GM18867 (cell line): Measurements from ENCODE around the gene MYO1D.

Source experiments
- ATAC-seq: cut with Tn5 transposase; IDR thresholded peaks from one replicate; pipeline ENCODE4 v1.9.1; 2021; ENCODE audit warnings: mild to moderate bottlenecking, moderate library complexity; ENCODE audit not compliant: unreplicated experiment

The MYO1D gene

DNA sequence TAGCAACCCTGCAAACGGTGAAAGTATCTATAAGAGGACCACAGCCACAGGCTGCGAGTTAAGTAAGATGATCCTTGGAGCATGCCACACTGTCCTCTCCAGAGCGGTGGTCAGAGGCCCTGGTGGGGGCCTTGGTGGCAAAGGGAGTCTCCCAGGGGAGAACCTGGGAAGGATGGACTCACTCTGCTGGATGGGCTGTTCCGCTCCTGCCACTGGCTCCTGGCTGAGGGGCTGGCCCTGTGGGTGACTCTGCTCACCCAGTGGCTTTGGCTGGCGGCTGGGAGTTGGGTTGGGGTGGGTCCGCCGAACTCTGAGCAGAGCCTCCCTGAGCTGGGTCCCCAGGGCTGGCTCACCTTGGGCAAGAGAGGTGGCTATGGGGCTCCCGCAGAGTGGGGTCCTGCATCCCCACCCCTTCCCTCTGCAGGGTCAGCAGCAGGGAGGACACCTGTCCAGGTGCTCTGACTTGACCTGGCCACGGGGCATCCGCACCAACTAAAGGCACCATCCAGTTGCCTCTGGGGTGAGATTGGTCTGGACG, 382.9 kb downstream of the MYO1D start:
- no peak for ATAC-seq

DNA sequence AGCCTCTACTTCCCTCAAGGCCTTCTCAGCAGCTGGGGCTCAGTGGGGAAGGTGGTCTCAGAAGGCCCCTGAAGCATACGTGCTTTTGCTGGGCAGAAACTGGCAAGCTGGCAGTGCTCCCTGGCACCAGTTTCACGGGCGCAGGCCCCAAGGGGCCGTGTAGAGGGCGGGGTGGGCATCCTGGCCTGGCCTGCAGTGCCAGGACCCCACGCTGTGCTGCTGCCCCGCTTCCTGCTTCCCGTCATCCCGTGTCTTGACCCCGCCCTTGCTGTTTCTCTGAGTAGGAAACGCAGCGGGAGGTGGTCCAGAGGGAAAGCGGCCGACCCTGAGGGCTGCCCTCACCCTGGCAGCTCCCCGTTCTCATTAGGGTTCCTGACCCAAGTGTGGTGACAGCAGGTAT, 383.4 kb downstream of the MYO1D start:
- no peak for ATAC-seq

DNA sequence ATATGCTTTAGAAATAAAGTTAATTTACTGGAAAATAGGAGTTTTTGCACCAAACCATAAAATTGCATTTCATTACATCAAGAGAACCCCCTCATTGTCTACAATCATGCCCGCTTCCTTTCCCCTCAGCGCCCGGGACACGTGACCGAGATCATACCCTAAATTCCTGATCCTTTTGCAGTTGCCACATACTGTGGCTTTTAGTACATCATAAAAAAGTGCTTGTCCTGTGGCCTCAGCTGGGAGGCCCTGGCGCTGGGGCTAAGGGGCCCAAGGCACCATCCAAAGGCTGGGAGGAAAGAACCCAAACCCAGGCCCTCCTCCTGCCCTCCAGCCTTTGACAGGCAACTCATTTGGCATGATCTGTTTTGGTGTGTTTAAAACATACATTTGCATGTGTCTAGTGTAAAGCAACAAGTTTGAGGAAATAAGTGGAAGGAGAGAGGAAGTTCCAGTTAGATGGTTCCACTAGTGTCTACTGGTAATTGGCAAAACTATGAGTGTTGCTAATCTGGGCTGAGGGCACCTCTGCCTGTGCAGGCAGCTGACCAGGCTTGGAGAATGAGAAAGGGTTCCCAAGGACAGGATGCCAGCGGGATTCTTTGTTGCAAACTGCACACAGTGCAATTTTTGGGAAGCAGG, 384.2 kb downstream of the MYO1D start:
- no peak for ATAC-seq

DNA sequence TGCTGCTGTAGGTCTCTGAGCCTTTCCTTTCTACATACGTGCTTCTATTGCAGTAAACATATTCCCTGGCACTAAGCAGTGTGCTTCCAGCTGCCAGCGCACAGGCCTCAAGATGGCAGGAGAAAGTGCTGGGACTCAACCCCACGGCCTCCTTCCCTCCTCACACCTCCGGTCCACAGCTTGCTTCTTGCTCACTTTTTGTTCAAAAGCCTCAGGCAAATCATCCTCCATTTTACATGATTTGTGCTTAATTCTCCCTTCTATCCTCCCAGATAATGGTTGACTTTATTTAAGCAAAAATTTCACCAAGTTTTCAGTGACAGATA, 384.7 kb downstream of the MYO1D start:
- no peak for ATAC-seq

DNA sequence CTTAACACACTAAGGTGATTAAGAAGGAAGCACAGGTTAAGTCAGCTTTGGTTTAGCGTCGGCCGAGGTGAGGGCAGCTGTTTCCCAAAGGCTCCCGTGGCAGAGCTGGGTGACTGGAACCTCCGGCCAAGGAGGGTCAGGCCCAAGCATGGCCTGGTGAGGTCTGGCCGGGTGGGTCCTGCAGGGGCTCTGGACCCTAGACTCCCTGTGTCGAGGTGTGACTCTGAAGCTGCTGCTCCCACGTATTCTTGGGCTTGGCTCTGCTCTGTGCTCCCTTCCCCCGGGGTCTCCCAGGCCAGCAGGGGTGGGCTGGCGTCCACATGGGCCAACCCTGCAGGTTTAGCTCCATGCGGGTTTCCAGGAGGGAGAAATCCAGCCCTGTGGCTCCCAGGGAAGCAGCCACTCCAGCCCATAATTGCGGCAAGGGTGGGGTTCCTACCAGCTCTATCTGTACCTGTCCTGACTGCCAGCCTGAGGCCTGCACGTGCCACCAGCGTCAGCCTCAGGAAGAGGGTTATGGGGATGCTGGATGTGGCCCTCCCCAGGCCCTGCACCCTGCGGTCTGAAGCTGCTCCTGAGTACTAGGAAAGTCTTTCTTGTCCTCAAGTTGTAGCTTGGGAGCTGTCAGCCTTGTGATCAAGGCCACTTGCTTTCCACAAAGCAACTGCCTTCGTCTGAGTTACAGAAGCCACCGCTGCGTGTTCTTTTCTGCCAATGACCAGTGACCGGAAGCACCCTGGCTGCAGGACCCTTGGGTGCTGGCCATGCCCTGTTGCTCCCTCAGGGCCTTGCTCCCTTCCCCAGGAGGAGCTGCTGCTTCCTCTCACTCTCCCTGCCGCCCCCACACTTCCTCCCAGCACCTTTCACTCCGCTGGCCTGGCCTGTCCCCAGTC, 385.3 kb downstream of the MYO1D start:
- ATAC-seq, result no peak

DNA sequence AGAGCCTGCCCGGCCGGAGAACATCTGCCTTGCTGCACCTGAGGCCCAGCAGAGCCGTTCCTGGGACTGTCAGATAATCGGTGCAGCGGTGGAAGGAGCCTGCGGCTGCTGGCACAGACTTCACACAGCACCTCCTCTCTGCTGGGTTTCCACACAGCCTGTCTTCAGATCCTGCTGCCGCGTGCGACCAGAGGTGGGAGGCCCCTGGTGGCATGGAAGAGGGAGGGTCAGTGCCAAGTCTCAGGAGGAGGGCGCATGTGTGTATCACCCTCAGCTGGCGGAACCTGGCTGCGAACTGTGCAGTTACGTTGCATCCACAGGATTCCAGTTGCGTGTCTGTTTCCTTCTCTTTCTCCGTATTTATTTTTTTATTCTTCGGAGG, 386.8 kb downstream of the MYO1D start:
- no peak for ATAC-seq

DNA sequence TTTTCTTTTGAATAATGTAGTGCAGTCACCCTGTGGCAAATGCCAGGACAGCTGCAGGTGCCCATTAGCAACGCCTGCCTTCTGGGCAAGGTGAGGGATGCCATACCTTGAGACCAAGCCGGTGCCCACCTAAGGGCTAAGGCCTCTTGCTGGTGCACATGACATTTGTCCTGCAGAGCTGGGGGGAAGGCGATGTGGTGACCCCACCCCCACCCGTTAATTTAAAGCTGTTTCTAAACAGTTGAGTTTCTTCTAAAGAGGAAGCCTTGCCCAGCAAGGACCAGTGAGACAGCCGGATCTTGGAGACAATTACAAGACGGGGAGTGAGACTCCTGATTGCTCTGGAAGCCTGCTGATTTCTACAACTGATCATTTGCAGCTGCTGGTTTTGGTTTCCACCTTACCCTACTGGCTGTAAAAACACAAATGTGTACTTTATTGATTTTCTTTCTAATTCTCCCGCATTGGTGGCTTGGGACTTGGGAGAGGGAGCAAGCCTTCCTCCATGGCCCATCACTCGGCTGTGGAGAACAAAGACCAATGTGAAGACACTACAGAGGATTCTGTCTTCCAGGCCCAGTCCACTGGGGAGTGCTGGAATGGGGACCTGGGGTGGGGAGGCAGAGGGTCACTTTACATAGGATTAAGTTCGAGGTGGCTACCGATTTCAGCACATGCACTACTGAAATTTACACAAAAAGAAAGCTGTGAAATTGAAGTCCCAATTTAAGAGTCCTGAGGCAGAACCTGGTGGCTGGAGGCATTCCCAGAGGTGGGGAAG, 387.4 kb downstream of the MYO1D start:
- ATAC-seq, result no peak

- no peak for ATAC-seq
Observed at GRCh38 chr17:32488604-32489180, 388.2 kb downstream of the MYO1D start.

DNA sequence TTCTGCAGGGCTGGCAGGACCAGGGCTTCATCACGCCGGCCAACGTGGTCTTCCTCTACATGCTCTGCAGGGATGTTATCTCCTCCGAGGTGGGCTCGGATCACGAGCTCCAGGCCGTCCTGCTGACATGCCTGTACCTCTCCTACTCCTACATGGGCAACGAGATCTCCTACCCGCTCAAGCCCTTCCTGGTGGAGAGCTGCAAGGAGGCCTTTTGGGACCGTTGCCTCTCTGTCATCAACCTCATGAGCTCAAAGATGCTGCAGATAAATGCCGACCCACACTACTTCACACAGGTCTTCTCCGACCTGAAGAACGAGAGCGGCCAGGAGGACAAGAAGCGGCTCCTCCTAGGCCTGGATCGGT, 388.8 kb downstream of the MYO1D start:
- ATAC-seq, result no peak

- no peak for ATAC-seq
Observed at GRCh38 chr17:32487473-32488176, 389.3 kb downstream of the MYO1D start.

- peak; percentile 46 for ATAC-seq
Observed at GRCh38 chr17:32486701-32487472, 390.0 kb downstream of the MYO1D start, which contains the start of gene CDK5R1. Gene CDK5R1 (plus strand): TSS chr17:32486993. CDS start chr17:32487621, 628 bp downstream.

GRCh38 chr17:32486111-32486700, 390.7 kb downstream of the MYO1D start:
- ATAC-seq, result peak; percentile 54

GRCh38 chr17:32485261-32486110, 391.4 kb downstream of the MYO1D start:
- no peak for ATAC-seq

DNA sequence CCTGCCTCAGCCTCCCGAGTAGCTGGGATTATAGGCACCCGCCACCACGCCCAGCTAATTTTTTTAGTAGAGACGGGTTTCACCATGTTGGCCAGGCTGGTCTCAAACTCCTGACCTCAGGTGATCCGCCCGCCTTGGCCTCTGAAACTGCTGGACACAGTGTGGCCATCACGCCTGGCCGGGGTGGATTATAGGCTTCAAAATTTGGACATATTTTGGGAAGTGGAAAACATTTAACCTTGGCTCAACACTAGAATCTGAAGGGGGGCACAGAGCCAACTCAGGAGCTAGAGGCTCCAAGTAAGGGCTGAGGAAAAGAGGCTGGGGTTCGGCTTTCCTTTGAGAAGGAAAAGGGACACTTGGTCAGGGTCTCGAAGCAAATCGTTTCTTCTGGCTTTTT, 392.3 kb downstream of the MYO1D start:
- ATAC-seq, result no peak

DNA sequence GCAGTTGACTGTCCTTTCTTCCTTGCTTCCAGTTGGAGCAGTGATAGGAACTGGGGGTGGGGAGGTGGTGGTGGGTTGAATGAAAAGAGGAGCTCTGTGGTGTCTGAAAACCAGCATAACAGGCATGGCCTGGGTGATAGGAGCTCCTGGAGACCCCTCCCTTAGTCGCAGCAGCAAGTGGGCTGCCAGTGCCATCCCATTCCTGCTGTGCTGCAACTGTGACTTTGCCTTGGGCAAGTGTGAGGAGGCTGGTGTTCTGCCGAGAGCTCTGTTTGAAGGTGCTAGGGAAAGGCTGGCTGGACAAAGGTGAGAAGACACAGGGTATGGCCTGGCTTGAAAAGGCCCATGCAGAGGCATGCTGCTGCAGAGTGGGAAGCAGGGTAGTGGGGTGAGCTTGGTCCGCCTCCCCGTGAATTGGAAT, 392.9 kb downstream of the MYO1D start:
- ATAC-seq, result no peak

- no peak for ATAC-seq
Observed at GRCh38 chr17:32483451-32484019, 393.4 kb downstream of the MYO1D start.

GRCh38 chr17:32482568-32483320, 394.2 kb downstream of the MYO1D start:
- no peak for ATAC-seq
